Fibroblast of villous mesenchyme (primary cell): ENCODE measurements around the gene ZNF75A. TPM values are rescaled to one million over a fixed set of nuclear protein-coding genes. Genes with fewer than 3 reads are reported as not detected.

Source experiments
- DNase-seq: peaks from one replicate; pipeline ENCODE4 v3.0.0-alpha.2; 2010; ENCODE audit warnings: low read depth
- H3K4me3 ChIP-seq: 2 replicates; pipeline ENCODE4 v1.5.1; 2011; ENCODE audit warnings: low read depth, mild to moderate bottlenecking, low read length
- total RNA-seq: library from RNA; depleted of rRNA; stranded (reverse); fragments of >200 nt; gene quantifications from 2 replicates; pipeline ENCODE4 v1.2.3, GENCODE V29; 2012
- TF ChIP-seq, protein P1 (sequence below): IDR thresholded peaks from 2 replicates; pipeline ENCODE4 v1.5.1; 2012; ENCODE audit warnings: low read depth, mild to moderate bottlenecking, low read length; ENCODE audit not compliant: insufficient read depth

ZNF75A gene
- total RNA-seq = 19.0 and 25.5 TPM in 2 replicates

DNA sequence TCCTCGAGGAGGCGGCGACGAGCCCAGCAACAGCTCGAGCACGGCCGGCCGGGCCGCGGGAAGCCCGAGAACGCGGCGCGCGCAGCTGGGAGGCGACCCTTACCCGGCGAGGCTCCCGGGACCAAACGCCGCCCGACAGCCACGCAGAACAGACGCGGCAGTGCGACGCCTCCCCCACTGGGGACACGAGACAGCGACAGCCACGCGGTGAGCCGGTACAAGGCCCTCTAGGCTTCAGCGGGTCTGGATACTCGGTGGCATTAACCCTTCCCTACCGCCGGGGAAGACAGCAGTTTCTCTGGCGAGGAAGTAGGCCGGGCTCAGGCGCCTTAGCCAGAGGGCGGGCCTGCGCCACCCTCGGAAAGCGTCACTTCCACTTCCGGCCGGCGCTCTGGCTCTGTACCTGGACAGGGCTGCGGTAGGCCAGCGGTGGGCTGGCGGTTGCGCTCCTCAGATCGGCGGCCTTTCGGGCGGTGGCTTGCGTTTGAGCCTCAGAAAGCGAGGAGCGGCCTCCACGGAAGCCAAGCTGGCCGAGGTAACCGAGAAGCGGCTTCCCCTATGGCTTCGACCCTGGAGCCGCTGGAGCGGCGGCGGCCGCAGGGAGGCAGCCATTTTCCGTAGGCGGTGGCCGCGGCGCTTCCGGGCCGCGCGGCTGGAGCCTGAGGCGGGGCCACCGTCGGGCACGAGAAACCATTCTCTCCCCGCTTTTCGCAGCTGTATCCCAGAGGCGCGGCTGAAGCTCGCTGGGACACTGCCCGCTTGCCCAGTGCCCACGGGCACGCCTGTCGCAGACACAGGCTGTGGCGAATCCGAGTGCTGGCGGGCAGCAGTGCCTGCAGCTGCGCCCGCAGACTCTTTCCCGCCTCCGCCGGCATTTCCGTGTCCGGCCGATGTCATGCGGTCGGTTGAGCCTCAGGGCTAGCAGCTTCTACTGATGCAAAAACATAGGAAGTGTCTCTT is at the start of gene ZNF75A, which contains the start of gene TIGD7:
Gene ZNF75A, plus strand, starts transcription at position 389 of the 960 bp plus-strand sequence. CDS start 2,932 bp downstream, outside the sequence.
Gene TIGD7, minus strand, starts transcription at position 322 of the 960 bp plus-strand sequence. CDS start 4,816 bp downstream, outside the sequence.
- DNase-seq = peak; percentile 93
- H3K4me3 ChIP-seq = peak within 1 kb of the TSS; percentile 84
- TF ChIP-seq, protein P1, sequence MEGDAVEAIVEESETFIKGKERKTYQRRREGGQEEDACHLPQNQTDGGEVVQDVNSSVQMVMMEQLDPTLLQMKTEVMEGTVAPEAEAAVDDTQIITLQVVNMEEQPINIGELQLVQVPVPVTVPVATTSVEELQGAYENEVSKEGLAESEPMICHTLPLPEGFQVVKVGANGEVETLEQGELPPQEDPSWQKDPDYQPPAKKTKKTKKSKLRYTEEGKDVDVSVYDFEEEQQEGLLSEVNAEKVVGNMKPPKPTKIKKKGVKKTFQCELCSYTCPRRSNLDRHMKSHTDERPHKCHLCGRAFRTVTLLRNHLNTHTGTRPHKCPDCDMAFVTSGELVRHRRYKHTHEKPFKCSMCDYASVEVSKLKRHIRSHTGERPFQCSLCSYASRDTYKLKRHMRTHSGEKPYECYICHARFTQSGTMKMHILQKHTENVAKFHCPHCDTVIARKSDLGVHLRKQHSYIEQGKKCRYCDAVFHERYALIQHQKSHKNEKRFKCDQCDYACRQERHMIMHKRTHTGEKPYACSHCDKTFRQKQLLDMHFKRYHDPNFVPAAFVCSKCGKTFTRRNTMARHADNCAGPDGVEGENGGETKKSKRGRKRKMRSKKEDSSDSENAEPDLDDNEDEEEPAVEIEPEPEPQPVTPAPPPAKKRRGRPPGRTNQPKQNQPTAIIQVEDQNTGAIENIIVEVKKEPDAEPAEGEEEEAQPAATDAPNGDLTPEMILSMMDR = no peak

DNA sequence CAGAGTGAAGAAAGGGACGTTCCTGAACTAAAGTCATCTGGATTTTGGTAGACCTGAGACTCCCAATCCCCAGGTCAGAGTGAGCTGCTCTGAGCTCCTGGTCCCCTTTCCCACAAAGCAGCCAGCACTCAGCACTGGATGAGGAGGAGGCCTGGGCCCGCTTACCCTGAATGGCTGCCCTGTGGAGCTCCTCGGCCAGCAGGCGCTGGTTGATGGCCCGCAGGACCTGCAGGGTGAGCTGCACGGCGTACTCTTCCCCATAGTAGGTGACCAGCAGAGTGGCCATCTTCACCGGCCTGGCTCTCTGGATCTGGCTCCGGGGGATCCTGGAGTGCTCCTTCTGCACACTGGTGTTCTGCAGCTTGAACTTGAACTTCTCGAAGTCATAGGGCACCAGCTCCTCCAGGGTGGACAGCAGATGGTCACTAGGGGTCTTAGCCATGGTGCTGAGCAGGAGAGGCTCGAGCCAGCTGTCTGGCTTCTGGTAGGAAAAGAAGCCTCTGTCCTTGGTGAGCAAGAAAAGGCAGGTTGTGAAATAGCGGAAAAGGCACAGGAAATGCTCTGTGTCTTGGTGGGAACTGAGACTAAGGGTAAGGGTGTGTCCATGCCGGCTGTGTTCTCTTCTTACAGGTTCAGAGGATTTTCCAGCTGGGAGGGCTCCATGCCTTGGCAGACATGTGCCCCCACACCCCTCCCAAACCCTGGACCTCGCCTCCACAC is 49.0 kb upstream of the ZNF75A start, which contains the start of gene MEFV:
Gene MEFV, minus strand, starts transcription at position 488 of the 720 bp plus-strand sequence. Its CDS starts 46 bp downstream, at position 442.
- TF ChIP-seq, protein P1 = no peak
- no peak within 1 kb of the TSS for H3K4me3 ChIP-seq
- peak; percentile 21 for DNase-seq

DNA sequence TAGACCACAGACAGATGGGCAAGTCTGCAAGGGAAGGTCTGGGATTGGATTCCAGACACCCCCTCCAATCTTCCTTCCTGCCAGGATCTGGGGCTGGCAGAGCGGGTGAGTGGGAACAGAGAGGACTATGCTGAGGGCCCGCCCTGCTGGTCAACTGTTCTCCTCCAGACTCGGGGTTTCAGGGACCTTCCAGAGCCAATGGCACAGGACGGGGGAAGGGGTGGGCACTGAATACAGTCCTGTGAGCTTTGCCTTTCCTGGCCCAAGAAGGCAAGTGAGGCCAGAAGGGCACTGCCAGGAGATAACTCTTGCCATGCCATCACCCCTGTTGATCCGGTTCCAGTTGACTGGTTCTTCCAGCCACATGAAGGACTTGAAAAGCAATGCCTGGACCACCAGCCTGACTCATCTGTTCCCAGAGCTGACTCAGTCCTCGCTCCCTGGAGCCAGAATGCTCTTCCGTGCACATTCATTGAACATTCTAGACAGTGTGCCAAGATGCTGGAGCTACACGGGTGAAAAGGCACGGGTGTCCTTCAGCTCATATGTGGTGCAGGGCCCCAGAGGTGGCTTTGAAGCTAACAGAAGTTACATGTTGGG is 48.3 kb upstream of the ZNF75A start:
- TF ChIP-seq, protein P1 = no peak
- DNase-seq = no peak
- H3K4me3 ChIP-seq = no peak overlapping the region

DNA sequence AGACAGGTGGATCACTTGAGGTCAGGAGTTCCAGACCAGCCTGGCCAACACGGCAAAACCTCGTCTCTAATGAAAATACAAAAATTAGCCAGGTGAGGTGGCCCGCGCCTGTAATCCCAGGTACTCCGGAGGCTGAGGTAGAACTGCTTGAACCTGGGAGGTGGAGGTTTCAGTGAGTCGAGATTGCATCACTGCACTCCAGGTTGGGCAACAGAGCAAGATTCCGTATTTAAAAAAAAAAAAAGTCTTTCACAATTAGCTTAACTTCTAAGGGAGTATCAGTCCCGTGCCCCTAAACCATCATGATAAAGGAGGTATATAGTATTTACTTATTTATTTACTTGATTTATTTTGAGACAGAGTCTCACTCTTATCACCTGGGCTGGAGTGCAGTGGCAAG is 45.5 kb upstream of the ZNF75A start:
- no peak for DNase-seq
- TF ChIP-seq, protein P1 = no peak
- H3K4me3 ChIP-seq = no peak overlapping the region

DNA sequence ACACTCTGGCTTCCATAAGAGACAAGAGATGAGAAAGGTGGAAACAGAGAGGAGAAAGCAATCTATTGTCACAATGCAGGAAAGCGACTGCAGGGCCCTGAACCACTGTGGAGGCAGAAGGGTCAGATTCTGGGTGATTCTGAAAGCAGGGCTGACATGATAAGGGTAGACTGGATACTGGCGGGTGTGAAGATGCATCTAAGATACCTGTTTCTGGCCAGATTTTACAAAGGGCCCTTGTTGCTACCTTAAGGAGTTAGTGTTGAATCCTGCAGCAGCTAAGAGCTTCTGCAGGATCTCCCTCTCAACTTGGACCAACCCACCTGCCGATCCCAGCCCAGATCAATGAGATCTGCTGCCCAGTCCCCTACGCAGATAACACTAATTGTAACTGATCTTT is 42.8 kb upstream of the ZNF75A start:
- no peak overlapping the region for H3K4me3 ChIP-seq
- DNase-seq = no peak
- TF ChIP-seq, protein P1 = no peak

DNA sequence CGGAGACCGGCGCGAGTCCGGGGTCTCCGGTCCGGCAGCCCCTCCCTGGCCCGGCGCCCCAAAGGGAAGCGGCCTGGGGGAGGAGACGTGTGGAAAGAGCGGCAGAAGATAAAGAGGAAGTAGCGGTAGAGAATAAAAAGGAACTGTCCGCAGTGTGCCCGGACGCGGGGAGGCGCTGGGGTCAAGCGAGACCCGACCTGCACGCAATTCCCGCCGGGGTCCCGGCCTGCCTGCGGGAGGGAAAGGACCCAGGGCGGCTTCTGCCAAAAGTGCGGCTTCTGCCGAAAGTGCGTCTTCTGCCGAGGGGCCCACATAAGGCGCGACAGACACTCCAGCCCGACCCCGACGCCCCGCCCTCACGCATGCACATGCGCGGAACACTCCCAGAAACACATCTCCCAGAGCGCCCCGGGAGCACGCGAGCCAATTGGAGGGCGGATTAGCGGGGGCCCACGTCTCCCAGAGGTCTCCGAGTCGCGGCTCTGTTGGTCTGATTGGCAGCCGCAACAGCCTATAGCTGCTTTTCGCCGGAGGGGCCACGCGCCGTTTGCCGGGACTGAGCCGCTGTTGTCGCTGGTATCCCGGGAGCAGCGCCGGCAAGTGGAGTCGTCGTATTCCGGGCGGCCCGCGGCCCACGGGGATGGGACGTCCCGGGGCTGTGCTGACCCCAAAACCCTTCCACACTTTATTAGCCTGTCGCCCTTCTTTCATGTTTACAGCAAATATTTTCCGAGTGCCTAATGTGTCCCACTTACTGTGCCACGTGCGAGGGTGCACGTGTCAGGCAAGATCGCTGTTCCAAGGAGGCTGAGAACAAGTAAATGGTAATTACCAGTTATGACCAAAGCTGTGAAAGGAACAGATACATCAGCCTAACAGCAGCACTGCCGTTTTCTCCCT is 40.9 kb upstream of the ZNF75A start:
- DNase-seq = peak; percentile 99
- peak overlapping the region; percentile 86 for H3K4me3 ChIP-seq
- TF ChIP-seq, protein P1 = peak; percentile 30
